ENCODE results near the gene TMEM245. TPM values are rescaled to one million over a fixed set of nuclear protein-coding genes. Genes with fewer than 3 reads are reported as not detected.
A peak's percentile ranks its signal among the peaks of the same experiment; 100 is the strongest.

Gene TMEM245
- total RNA-seq, 1 donor from 2014 or later = 92.1 TPM

DNA sequence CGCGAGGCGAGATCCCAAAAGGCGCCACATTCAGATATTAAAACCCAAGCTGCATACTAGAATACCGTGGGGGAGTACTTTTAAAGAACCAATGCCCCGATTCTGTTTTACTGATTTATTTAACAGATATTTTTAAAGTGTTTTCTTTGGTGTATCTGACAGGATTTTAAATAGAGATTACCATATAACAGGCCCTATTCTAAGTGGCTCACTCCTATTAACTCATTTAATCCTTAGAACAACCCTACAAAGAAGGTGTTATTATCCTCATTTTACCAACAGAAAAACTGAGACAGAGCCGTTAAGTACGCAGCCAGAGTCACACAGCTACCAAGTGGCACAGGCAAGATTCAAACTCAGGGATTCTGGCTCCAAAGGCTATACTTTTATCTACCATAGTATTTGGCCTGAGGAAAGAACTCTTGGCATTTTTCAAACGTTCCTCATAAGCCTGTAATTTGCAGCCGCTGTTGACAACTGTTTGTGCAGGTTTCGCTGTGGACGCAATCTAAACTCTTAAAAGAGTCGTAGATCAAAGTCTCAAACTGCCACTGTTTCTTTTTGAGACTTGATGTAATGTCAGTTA, 550 bp upstream of the TMEM245 start:
- intact Hi-C loops (cut with DNase I) = no loop called here
- H3K4me1 ChIP-seq = peaks cover 36% of the 10 kb centered on the region
- no peaks in the 10 kb centered on the region for H3K36me3 ChIP-seq
- TF ChIP-seq, protein P1, sequence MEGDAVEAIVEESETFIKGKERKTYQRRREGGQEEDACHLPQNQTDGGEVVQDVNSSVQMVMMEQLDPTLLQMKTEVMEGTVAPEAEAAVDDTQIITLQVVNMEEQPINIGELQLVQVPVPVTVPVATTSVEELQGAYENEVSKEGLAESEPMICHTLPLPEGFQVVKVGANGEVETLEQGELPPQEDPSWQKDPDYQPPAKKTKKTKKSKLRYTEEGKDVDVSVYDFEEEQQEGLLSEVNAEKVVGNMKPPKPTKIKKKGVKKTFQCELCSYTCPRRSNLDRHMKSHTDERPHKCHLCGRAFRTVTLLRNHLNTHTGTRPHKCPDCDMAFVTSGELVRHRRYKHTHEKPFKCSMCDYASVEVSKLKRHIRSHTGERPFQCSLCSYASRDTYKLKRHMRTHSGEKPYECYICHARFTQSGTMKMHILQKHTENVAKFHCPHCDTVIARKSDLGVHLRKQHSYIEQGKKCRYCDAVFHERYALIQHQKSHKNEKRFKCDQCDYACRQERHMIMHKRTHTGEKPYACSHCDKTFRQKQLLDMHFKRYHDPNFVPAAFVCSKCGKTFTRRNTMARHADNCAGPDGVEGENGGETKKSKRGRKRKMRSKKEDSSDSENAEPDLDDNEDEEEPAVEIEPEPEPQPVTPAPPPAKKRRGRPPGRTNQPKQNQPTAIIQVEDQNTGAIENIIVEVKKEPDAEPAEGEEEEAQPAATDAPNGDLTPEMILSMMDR (IDR thresholded peaks at IDR 0.05) = no peak
- no peak overlapping the region for H3K27ac ChIP-seq
- ATAC-seq (no peak), DNase-seq (no peak)
- H3K27me3 ChIP-seq = no peaks in the 10 kb centered on the region
- no peaks in the 10 kb centered on the region for H3K9me3 ChIP-seq
- no peak overlapping the region for H3K4me3 ChIP-seq

DNA sequence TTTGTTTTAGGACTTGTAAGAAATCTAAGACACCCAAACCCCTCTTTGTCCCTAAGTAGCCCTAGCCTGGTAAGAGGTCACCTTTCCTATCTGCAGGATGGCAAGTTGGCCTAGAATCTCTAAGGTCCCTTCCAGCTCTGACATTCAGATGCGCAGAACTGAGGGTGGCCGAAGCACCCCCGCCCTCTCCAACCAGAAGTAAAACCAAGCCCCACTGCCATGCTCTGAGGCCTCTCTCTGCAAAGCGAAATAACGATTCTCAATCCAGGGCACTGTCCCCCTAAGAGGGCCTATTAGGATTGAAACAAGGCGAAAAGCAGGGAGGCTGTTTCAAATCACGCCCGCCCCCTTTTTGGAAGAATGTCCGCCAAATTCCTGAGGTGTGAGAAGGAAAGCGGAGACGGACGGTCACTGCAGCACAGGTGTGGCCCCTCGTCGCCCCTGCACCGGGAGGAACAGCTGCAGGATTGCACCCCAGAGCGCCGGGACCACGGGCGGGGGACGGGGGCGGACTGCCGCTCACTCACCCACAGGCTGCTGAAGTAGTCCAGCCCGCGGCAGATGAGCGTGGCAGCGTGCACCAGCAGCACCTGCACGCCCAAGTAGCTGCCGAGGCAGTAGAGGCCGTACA, 824 bp downstream of the TMEM245 start:
- intact Hi-C loops (cut with DNase I) = no loop called here
- H3K4me1 ChIP-seq = peaks cover 49% of the 10 kb centered on the region
- H3K27me3 ChIP-seq = no peaks in the 10 kb centered on the region
- no peaks in the 10 kb centered on the region for H3K36me3 ChIP-seq
- DNase-seq = no peak
- TF ChIP-seq, protein P1 (IDR thresholded peaks at IDR 0.05) = no peak
- H3K9me3 ChIP-seq = no peaks in the 10 kb centered on the region
- no peak for ATAC-seq
- peak overlapping the region; percentile 89 for H3K27ac ChIP-seq
- H3K4me3 ChIP-seq = peak overlapping the region; percentile 93

DNA sequence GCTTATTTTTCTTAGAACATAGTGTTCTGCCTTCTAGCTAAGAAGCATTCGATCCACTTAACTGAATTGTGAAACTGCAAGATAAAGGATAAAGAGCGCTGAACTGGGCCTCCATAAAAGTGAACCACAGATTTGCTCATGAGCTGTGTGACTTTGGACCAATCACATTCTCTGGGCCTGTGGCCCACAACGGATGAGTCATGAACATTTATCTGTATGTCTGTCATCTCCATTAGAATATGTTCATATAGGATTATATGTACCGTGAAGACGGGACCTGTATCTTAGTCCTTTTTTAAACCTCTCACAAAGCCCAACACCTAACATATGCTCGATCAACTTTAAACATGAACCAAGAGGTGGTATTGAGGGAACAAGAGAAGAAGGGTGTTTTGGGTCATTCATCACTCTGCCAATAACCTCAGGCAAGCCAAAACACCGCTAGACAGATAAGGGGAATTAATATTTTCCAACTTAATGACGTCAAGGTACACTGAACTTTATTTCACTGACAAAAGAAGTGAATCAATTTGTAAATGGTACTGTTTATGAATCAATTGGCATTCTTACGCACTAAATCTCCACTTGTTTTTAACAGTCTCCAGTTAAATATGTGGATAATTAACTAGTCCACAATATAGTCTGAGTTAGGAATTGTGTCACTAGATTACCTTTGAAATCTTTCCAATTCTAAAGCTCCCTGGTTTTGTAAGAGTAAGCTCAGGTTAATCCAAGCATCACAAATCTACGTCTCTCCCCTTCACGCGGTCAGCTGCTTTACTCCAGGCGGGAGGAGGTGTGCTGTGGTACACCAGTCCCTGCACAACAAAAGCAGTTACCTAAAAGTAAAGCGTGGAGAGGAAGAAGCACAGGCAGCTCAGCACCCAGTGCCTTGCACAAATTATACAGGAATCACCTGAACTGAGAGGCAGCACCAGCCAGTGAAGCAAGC, 1.6 kb downstream of the TMEM245 start:
- Histone ChIP-seq H3K9me3 (no peaks in the 10 kb centered on the region), H3K27ac (peak overlapping the region; percentile 89), H3K27me3 (no peaks in the 10 kb centered on the region), H3K4me3 (peak overlapping the region; percentile 93), H3K4me1 (peaks cover 57% of the 10 kb centered on the region), H3K36me3 (no peaks in the 10 kb centered on the region)
- intact Hi-C loops (cut with DNase I) = no loop called here
- ATAC-seq = peak; percentile 2
- DNase-seq = no peak
- TF ChIP-seq, protein P1 (IDR thresholded peaks at IDR 0.05) = no peak

DNA sequence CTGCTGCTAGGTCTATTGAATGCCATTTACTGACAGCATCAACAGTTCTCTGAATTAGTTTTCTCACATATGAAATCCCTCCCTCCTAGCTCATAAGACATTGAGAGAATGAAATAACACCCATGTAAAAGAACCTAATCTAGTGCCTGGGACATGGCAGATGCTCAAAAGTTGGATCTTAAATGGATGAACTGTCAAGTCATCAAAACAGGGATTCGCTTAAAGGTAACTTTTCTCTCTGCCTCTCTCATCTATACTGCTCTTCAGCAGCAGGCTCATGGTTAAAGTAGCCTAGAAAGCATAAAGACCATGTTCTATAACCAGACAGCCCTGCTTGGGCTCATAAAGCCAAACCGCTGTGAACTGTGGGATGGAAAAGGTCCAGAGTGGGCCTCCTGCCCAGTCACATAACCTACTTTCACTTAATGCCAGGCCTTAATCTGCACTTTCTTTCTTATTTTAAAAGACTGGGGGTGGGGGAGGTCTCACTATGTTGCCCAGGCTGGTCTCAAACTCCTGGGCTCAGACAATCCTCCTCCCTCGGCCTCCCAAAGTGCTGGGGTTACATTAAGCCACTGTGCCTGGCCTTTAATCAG, 3.7 kb downstream of the TMEM245 start:
- intact Hi-C loops (cut with DNase I) = no loop called here
- no peaks in the 10 kb centered on the region for H3K9me3 ChIP-seq
- peaks cover 76% of the 10 kb centered on the region for H3K4me1 ChIP-seq
- ATAC-seq (no peak), DNase-seq (no peak)
- no peaks in the 10 kb centered on the region for H3K36me3 ChIP-seq
- H3K27me3 ChIP-seq = no peaks in the 10 kb centered on the region
- TF ChIP-seq, protein P1 (IDR thresholded peaks at IDR 0.05) = no peak
- peak overlapping the region; percentile 73 for H3K27ac ChIP-seq
- no peak overlapping the region for H3K4me3 ChIP-seq

DNA sequence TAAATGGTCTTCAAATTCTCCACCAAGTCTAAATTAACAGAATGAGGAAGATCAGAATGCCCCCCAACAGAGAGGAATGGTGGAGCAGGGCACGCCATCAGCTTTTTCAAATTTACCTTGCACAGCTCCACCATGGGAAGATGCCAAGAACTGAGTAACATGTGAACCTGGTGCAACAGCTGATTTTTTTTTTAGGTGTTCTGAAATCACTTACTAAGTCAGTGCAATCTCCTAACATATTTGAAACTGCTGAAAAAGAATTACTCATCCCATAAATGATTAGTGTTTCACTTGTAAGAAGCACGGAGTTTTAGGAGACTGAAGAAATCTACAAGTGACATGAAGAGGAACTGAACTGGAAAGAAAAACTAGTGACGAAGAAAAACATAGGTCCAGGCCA, 5.1 kb downstream of the TMEM245 start:
- TF ChIP-seq, protein P1 (IDR thresholded peaks at IDR 0.05) = no peak
- intact Hi-C loops (cut with DNase I) = no loop called here
- no peaks in the 10 kb centered on the region for H3K9me3 ChIP-seq
- no peaks in the 10 kb centered on the region for H3K27me3 ChIP-seq
- DNase-seq (no peak), ATAC-seq (no peak)
- peak overlapping the region; percentile 73 for H3K27ac ChIP-seq
- no peaks in the 10 kb centered on the region for H3K36me3 ChIP-seq
- peaks cover 86% of the 10 kb centered on the region for H3K4me1 ChIP-seq
- H3K4me3 ChIP-seq = no peak overlapping the region

Measured in upper lobe of right lung (tissue), 1 donor.